Muscle layer of duodenum (tissue), 2 donors: ENCODE measurements around the gene CCNB1.
"Not testable (repeated sequence)": the region's sequence is repeated elsewhere in the genome, so short reads cannot be mapped to it uniquely, and the experiment has no call there.

Experiments
- H3K27ac ChIP-seq: one replicate; pipeline ENCODE4 v1.7.0; 2013; ENCODE audit warnings: mild to moderate bottlenecking, low read length
- H3K27me3 ChIP-seq: one replicate; pipeline ENCODE4 v1.7.0; 2013; ENCODE audit warnings: low read depth, mild to moderate bottlenecking, control low read depth, low read length
- H3K36me3 ChIP-seq, 2 donors: one replicate each; pipeline ENCODE4 v1.7.0; 2013; ENCODE audit warnings: low read length in 2 of 2, control low read depth in 1 of 2, mild to moderate bottlenecking in 1 of 2; ENCODE audit not compliant: insufficient read depth in 2 of 2, control insufficient read depth in 1 of 2
- H3K4me1 ChIP-seq, 2 donors: one replicate each; pipeline ENCODE4 v1.7.0; 2013; ENCODE audit warnings: low read length in 2 of 2, mild to moderate bottlenecking in 2 of 2, control low read depth in 1 of 2, moderate library complexity in 1 of 2; ENCODE audit not compliant: insufficient read depth in 2 of 2, control insufficient read depth in 1 of 2
- H3K4me3 ChIP-seq, 2 donors: one replicate each; pipeline ENCODE4 v1.7.0; 2013; ENCODE audit warnings: low read length in 2 of 2, low read depth in 1 of 2, mild to moderate bottlenecking in 1 of 2
- H3K9me3 ChIP-seq, 2 donors: one replicate each; pipeline ENCODE4 v1.7.0; 2013; ENCODE audit warnings: low read length in 2 of 2, control low read depth in 1 of 2, mild to moderate bottlenecking in 1 of 2; ENCODE audit not compliant: control insufficient read depth in 1 of 2
- donor health status: healthy.

CCNB1 gene

GRCh38 chr5:69217548-69218526 is 50.9 kb downstream of the CCNB1 start:
- H3K4me3 ChIP-seq, result peak overlapping the region; percentile 89 to 95
- H3K4me1 ChIP-seq, result peaks cover 0 to 10% of the 10 kb centered on the region in 2 donors
- H3K27ac ChIP-seq, result peak overlapping the region; percentile 78
- H3K27me3 ChIP-seq, result no peaks in the 10 kb centered on the region
- H3K36me3 ChIP-seq, result no peaks in the 10 kb centered on the region
- H3K9me3 ChIP-seq, result no peaks in the 10 kb centered on the region

- Histone ChIP-seq H3K4me3 (no peak overlapping the region), H3K36me3 (no peaks in the 10 kb centered on the region), H3K27me3 (no peaks in the 10 kb centered on the region), H3K9me3 (no peaks in the 10 kb centered on the region), H3K27ac (no peak overlapping the region), H3K4me1 (peaks cover 0 to 10% of the 10 kb centered on the region in 2 donors)
Observed at GRCh38 chr5:69219939-69220338, 53.0 kb downstream of the CCNB1 start.

DNA sequence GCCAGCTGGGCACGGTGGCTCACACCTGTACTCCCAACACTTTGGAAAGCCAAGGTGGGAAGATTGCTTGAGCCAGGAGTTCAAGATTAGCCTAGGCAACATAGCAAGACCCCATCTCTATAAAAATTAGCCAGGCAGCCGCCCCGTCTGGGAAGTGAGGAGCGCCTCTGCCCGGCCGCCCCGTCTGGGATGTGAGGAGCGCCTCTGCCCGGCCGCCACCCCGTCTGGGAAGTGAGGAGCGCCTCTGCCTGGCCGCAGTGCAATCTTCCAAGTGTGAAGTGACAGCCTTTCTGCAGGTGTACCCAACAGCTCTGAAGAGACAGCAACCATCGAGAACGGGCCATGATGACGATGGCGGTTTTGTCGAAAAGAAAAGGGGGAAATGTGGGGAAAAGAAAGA is 53.4 kb downstream of the CCNB1 start:
- H3K9me3 ChIP-seq, H3K4me1 ChIP-seq, H3K27me3 ChIP-seq, H3K27ac ChIP-seq, H3K36me3 ChIP-seq, H3K4me3 ChIP-seq: not testable (repeated sequence)

GRCh38 chr5:69220833-69221232 is 53.9 kb downstream of the CCNB1 start:
- not testable (repeated sequence) for H3K9me3 ChIP-seq, H3K4me3 ChIP-seq, H3K27ac ChIP-seq

GRCh38 chr5:69224520-69224919 is 57.6 kb downstream of the CCNB1 start:
- Histone ChIP-seq H3K4me3 (no peak overlapping the region), H3K4me1 (no peaks in the 10 kb centered on the region), H3K9me3 (no peaks in the 10 kb centered on the region), H3K27me3 (no peaks in the 10 kb centered on the region), H3K27ac (no peak overlapping the region), H3K36me3 (peaks cover 7 to 19% of the 10 kb centered on the region in 2 donors)

More at GRCh38 chr5:69220833-69221232, 53.9 kb downstream of the CCNB1 start:
- H3K4me1 ChIP-seq, H3K36me3 ChIP-seq, H3K27me3 ChIP-seq: not testable (repeated sequence)

- Histone ChIP-seq H3K36me3 (peaks cover 7 to 27% of the 10 kb centered on the region in 2 donors), H3K27me3 (no peaks in the 10 kb centered on the region), H3K27ac (no peak overlapping the region), H3K4me3 (no peak overlapping the region), H3K4me1 (no peaks in the 10 kb centered on the region), H3K9me3 (no peaks in the 10 kb centered on the region)
Observed at GRCh38 chr5:69225860-69226259, 58.9 kb downstream of the CCNB1 start.
